DOHH2 (cell line): ENCODE data around the gene SLX4IP.

Experiments
- EZH2phosphoT487 ChIP-seq: fragments of 200-600 bp; sonication (generic); IDR thresholded peaks from 2 replicates; pipeline ENCODE4 v1.6.1; 2017; ENCODE audit warnings: borderline replicate concordance, mild to moderate bottlenecking, antibody characterized with exemption, low read length, moderate library complexity, mixed read lengths
- TF ChIP-seq, protein P1 (sequence below): fragments of 200-600 bp; sonication (generic); IDR thresholded peaks from one replicate; pipeline ENCODE4 v1.5.1; 2014; ENCODE audit warnings: antibody characterized with exemption, mild to moderate bottlenecking, low read depth, low read length; ENCODE audit not compliant: poor library complexity, severe bottlenecking

DNA sequence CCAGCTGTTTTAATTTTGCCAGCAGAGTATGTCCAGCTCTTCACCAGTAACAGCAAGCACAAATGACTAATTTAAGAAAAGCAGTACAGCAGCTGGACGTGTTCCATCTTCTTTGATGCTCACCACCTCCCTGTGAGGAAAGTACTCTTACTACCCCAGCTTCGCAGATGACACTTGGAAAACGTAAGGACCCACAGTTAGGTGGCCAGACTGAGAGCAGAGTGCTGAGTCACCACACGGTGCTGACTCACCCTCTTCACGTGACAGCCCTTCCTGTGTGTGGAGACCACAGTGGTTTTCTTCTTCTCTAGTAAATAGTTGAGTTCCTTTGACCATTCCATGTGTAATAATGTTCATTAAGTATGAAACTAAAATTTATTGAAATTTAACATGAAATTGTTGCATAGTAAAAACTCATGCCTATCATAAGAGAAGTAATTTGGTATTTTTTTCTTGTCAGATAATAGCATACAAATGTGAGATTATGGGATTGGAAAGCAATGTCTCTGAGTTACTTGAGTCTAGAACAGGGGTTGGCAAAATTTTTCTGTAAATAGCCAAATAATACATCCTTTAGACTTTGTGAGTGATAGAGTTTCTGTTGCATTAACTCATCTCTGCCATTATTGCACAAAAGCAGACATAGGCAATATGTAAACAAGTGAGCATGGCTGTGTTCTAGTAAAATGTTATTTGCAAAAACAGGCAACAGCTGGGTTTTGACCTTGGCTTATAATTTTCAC, 76.6 kb downstream of the SLX4IP start:
- TF ChIP-seq, protein P1, sequence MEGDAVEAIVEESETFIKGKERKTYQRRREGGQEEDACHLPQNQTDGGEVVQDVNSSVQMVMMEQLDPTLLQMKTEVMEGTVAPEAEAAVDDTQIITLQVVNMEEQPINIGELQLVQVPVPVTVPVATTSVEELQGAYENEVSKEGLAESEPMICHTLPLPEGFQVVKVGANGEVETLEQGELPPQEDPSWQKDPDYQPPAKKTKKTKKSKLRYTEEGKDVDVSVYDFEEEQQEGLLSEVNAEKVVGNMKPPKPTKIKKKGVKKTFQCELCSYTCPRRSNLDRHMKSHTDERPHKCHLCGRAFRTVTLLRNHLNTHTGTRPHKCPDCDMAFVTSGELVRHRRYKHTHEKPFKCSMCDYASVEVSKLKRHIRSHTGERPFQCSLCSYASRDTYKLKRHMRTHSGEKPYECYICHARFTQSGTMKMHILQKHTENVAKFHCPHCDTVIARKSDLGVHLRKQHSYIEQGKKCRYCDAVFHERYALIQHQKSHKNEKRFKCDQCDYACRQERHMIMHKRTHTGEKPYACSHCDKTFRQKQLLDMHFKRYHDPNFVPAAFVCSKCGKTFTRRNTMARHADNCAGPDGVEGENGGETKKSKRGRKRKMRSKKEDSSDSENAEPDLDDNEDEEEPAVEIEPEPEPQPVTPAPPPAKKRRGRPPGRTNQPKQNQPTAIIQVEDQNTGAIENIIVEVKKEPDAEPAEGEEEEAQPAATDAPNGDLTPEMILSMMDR: no peak
- TF ChIP-seq EZH2phosphoT487: no peak
